Measurements from ENCODE around the gene ADAMTS6.
"Not testable (repeated sequence)": the region's sequence is repeated elsewhere in the genome, so short reads cannot be mapped to it uniquely, and the experiment has no call there.

The ADAMTS6 gene

GRCh38 chr5:65481635-65482295 is at the start of gene ADAMTS6:
Gene ADAMTS6, minus strand, starts transcription at chr5:65481920. Its CDS starts 8,247 bp downstream, at chr5:65473673.
- DNase-seq (ENCODE audit: low read depth in 3 of 3) = peak; percentile 54 to 78 (median 65)

GRCh38 chr5:65530904-65531303 is 49.2 kb upstream of the ADAMTS6 start:
- DNase-seq (ENCODE audit: low read depth in 3 of 3) = no peak

GRCh38 chr5:65525726-65526125 is 44.0 kb upstream of the ADAMTS6 start:
- no peak for DNase-seq (ENCODE audit: low read depth in 3 of 3)

GRCh38 chr5:65512170-65512937 is 30.6 kb upstream of the ADAMTS6 start:
- no peak for DNase-seq (ENCODE audit: low read depth in 3 of 3)

- DNase-seq (ENCODE audit: low read depth in 3 of 3) = no peak
Observed at GRCh38 chr5:65508978-65509377, 27.3 kb upstream of the ADAMTS6 start.

GRCh38 chr5:65506961-65507360 is 25.2 kb upstream of the ADAMTS6 start:
- no peak for DNase-seq (ENCODE audit: low read depth in 3 of 3)

GRCh38 chr5:65489119-65489518 is 7.4 kb upstream of the ADAMTS6 start:
- no peak for DNase-seq (ENCODE audit: low read depth in 3 of 3)

GRCh38 chr5:65488038-65488687 is 6.4 kb upstream of the ADAMTS6 start:
- not testable (repeated sequence) for DNase-seq (ENCODE audit: low read depth in 3 of 3)

GRCh38 chr5:65486803-65487202 is 5.1 kb upstream of the ADAMTS6 start:
- DNase-seq (ENCODE audit: low read depth in 3 of 3) = not testable (repeated sequence)

- DNase-seq (ENCODE audit: low read depth in 3 of 3) = no peak
Observed at GRCh38 chr5:65485405-65485804, 3.7 kb upstream of the ADAMTS6 start.

GRCh38 chr5:65483546-65484346 is 2.0 kb upstream of the ADAMTS6 start:
- DNase-seq (ENCODE audit: low read depth in 3 of 3) = no peak

- DNase-seq (ENCODE audit: low read depth in 3 of 3) = no peak
Observed at GRCh38 chr5:65482736-65483545, 1.2 kb upstream of the ADAMTS6 start.

- DNase-seq (ENCODE audit: low read depth in 3 of 3) = no peak
Observed at GRCh38 chr5:65482296-65482735, 596 bp upstream of the ADAMTS6 start.

GRCh38 chr5:65481171-65481581 is 544 bp downstream of the ADAMTS6 start:
- DNase-seq (ENCODE audit: low read depth in 3 of 3) = no peak

GRCh38 chr5:65480306-65480865 is 1.3 kb downstream of the ADAMTS6 start:
- peak in 1 of 3 experiments; percentile 16 for DNase-seq (ENCODE audit: low read depth in 3 of 3)

GRCh38 chr5:65479527-65479926 is 2.2 kb downstream of the ADAMTS6 start:
- DNase-seq (ENCODE audit: low read depth in 3 of 3) = no peak

- no peak for DNase-seq (ENCODE audit: low read depth in 3 of 3)
Observed at GRCh38 chr5:65478336-65478735, 3.4 kb downstream of the ADAMTS6 start.

GRCh38 chr5:65475895-65476294 is 5.8 kb downstream of the ADAMTS6 start:
- DNase-seq (ENCODE audit: low read depth in 3 of 3) = no peak

- no peak for DNase-seq (ENCODE audit: low read depth in 3 of 3)
Observed at GRCh38 chr5:65475336-65475735, 6.4 kb downstream of the ADAMTS6 start.

GRCh38 chr5:65474130-65474711 is 7.5 kb downstream of the ADAMTS6 start:
- no peak for DNase-seq (ENCODE audit: low read depth in 3 of 3)

Data from stimulated activated CD4-positive, alpha-beta T cell treated with anti-CD3 and anti-CD28 coated beads, TNF-alpha, amount 100 ng/mL, for 24 hours (primary cell).